Measurements from ENCODE around the gene ILF3. TPM values are rescaled to one million over a fixed set of nuclear protein-coding genes. Genes with fewer than 3 reads are reported as not detected.

Gene ILF3
- 160 TPM for total RNA-seq

- DNase-seq = peak; percentile 100
These were observed at the start of gene ILF3 for GRCh38 chr19:10653732-10654609. Gene ILF3, plus strand, starts transcription at chr19:10654346. Its CDS starts 16,260 bp downstream, at chr19:10670606.

GRCh38 chr19:10604460-10604980 lies 49.6 kb upstream of the ILF3 start:
- no peak for DNase-seq

GRCh38 chr19:10611907-10612306 lies 42.2 kb upstream of the ILF3 start:
- DNase-seq = peak; percentile 40

- peak; percentile 42 for DNase-seq
These were observed 41.5 kb upstream of the ILF3 start for GRCh38 chr19:10612499-10613119.

- DNase-seq = no peak
These were observed 38.6 kb upstream of the ILF3 start for GRCh38 chr19:10615429-10616023.

GRCh38 chr19:10617409-10618121 lies 36.6 kb upstream of the ILF3 start:
- peak; percentile 41 for DNase-seq

GRCh38 chr19:10618846-10619245 lies 35.3 kb upstream of the ILF3 start:
- DNase-seq = no peak

- no peak for DNase-seq
These were observed 33.4 kb upstream of the ILF3 start for GRCh38 chr19:10620786-10621185.

GRCh38 chr19:10621966-10622365 lies 32.2 kb upstream of the ILF3 start:
- no peak for DNase-seq

- no peak for DNase-seq
These were observed 29.6 kb upstream of the ILF3 start for GRCh38 chr19:10624585-10624984.

GRCh38 chr19:10625003-10625761 lies 29.0 kb upstream of the ILF3 start, which contains the start of gene SLC44A2:
Gene SLC44A2, plus strand, starts transcription at chr19:10625553. Its CDS starts 81 bp downstream, at chr19:10625634.
- peak; percentile 95 for DNase-seq

- no peak for DNase-seq
These were observed 28.4 kb upstream of the ILF3 start for GRCh38 chr19:10625762-10626138.

- no peak for DNase-seq
These were observed 22.3 kb upstream of the ILF3 start for GRCh38 chr19:10631874-10632273.

- no peak for DNase-seq
These were observed 19.7 kb upstream of the ILF3 start for GRCh38 chr19:10634430-10634829.

GRCh38 chr19:10634963-10635362 lies 19.2 kb upstream of the ILF3 start:
- DNase-seq = no peak

- no peak for DNase-seq
These were observed 17.7 kb upstream of the ILF3 start for GRCh38 chr19:10636304-10636972.

- DNase-seq = no peak
These were observed 16.3 kb upstream of the ILF3 start for GRCh38 chr19:10637894-10638293.

GRCh38 chr19:10639836-10640235 lies 14.3 kb upstream of the ILF3 start:
- DNase-seq = no peak

GRCh38 chr19:10640361-10640760 lies 13.8 kb upstream of the ILF3 start:
- no peak for DNase-seq

- no peak for DNase-seq
These were observed 12.9 kb upstream of the ILF3 start for GRCh38 chr19:10641248-10641647.
